ENCODE measurements around the gene DISP2.

- TF ChIP-seq ARID2 (IDR thresholded peaks at IDR 0.05) (no peak), CEBPB (tag; IDR thresholded peaks at IDR 0.05) (no peak), ZNF512 (tag; IDR thresholded peaks at IDR 0.05) (no peak), HNRNPK (IDR thresholded peaks at IDR 0.05; ENCODE audit: low read depth, low read length, poor library complexity, severe bottlenecking) (no peak), RBM25 (IDR thresholded peaks at IDR 0.05; ENCODE audit: low read depth, low read length, severe bottlenecking) (no peak), POLR2A (conservative IDR thresholded peaks at IDR 0.05) (no peak), ZNF354B (CRISPR knock-in tag; IDR thresholded peaks at IDR 0.05) (no peak), FOXO4 (CRISPR knock-in tag; IDR thresholded peaks at IDR 0.05) (no peak), TAF1 (IDR thresholded peaks at IDR 0.05; ENCODE audit: control insufficient read depth, extremely low read depth, insufficient read depth, low read length, severe bottlenecking) (no peak)
- TF ChIP-seq, protein P1, sequence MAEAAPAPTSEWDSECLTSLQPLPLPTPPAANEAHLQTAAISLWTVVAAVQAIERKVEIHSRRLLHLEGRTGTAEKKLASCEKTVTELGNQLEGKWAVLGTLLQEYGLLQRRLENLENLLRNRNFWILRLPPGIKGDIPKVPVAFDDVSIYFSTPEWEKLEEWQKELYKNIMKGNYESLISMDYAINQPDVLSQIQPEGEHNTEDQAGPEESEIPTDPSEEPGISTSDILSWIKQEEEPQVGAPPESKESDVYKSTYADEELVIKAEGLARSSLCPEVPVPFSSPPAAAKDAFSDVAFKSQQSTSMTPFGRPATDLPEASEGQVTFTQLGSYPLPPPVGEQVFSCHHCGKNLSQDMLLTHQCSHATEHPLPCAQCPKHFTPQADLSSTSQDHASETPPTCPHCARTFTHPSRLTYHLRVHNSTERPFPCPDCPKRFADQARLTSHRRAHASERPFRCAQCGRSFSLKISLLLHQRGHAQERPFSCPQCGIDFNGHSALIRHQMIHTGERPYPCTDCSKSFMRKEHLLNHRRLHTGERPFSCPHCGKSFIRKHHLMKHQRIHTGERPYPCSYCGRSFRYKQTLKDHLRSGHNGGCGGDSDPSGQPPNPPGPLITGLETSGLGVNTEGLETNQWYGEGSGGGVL (CRISPR knock-in tag; IDR thresholded peaks at IDR 0.05), result no peak
Measured at GRCh38 chr15:40398413-40398873, 40.4 kb downstream of the DISP2 start.

All from K562 (cell line).